Measurements from ENCODE around the gene RADX. TPM values are rescaled to one million over a fixed set of nuclear protein-coding genes. Genes with fewer than 3 reads are reported as not detected.
"Not testable (repeated sequence)": the region's sequence is repeated elsewhere in the genome, so short reads cannot be mapped to it uniquely, and the experiment has no call there.

The RADX gene
- total and polyA plus RNA-seq, 5 donors from 2014 or later = 0.81 to 12.4 (median 1.9) TPM

- Mint-ChIP-seq H3K4me1 (no peaks in the 10 kb centered on the region), H3K27me3 (no peaks in the 10 kb centered on the region), H3K27ac (no peak overlapping the region), H3K36me3 (no peaks in the 10 kb centered on the region), H3K9me3 (peaks cover 0 to 2% (median 0%) of the 10 kb centered on the region in 7 donors), H3K4me3 (no peak overlapping the region)
- ATAC-seq (ENCODE audit: low read depth in 2 of 2) = no peak
- Histone ChIP-seq H3K27ac (ENCODE audit: insufficient read depth, low read length, poor library complexity, severe bottlenecking) (no peak overlapping the region), H3K4me3 (ENCODE audit: low read depth, low read length) (no peak overlapping the region), H3K9me3 (ENCODE audit: control insufficient read depth in 2 of 2, low read length in 2 of 2) (no peaks in the 10 kb centered on the region), H3K4me1 (ENCODE audit: control insufficient read depth, insufficient read depth, low read length, poor library complexity, severe bottlenecking) (no peaks in the 10 kb centered on the region), H3K27me3 (ENCODE audit: control insufficient read depth, insufficient read depth, low read length) (no peaks in the 10 kb centered on the region), H3K36me3 (ENCODE audit: control insufficient read depth, insufficient read depth, low read length) (peaks cover 3% of the 10 kb centered on the region)
- no peak for DNase-seq
Measured at GRCh38 chrX:106626789-106627188, 15.0 kb downstream of the RADX start.

GRCh38 chrX:106631615-106632014, 19.8 kb downstream of the RADX start:
- peaks cover 0 to 2% (median 0%) of the 10 kb centered on the region in 7 donors for H3K9me3 Mint-ChIP-seq
- no peak for ATAC-seq (ENCODE audit: low read depth in 2 of 2)
- no peak for DNase-seq
- no peaks in the 10 kb centered on the region for H3K36me3 Mint-ChIP-seq
- Histone ChIP-seq H3K27ac (ENCODE audit: insufficient read depth, low read length, poor library complexity, severe bottlenecking) (no peak overlapping the region), H3K27me3 (ENCODE audit: control insufficient read depth, insufficient read depth, low read length) (no peaks in the 10 kb centered on the region), H3K4me3 (ENCODE audit: low read depth, low read length) (no peak overlapping the region), H3K36me3 (ENCODE audit: control insufficient read depth, insufficient read depth, low read length) (no peaks in the 10 kb centered on the region), H3K4me1 (ENCODE audit: control insufficient read depth, insufficient read depth, low read length, poor library complexity, severe bottlenecking) (no peaks in the 10 kb centered on the region), H3K9me3 (ENCODE audit: control insufficient read depth in 2 of 2, low read length in 2 of 2) (no peaks in the 10 kb centered on the region)
- H3K4me3 Mint-ChIP-seq = no peak overlapping the region
- no peaks in the 10 kb centered on the region for H3K27me3 Mint-ChIP-seq
- H3K27ac Mint-ChIP-seq = no peak overlapping the region
- no peaks in the 10 kb centered on the region for H3K4me1 Mint-ChIP-seq

GRCh38 chrX:106649523-106650428, 38.0 kb downstream of the RADX start:
- Histone ChIP-seq H3K27me3 (ENCODE audit: control insufficient read depth, insufficient read depth, low read length) (no peaks in the 10 kb centered on the region), H3K27ac (ENCODE audit: insufficient read depth, low read length, poor library complexity, severe bottlenecking) (no peak overlapping the region), H3K4me3 (ENCODE audit: low read depth, low read length) (peak overlapping the region; percentile 18), H3K36me3 (ENCODE audit: control insufficient read depth, insufficient read depth, low read length) (no peaks in the 10 kb centered on the region), H3K9me3 (ENCODE audit: control insufficient read depth in 2 of 2, low read length in 2 of 2) (no peaks in the 10 kb centered on the region), H3K4me1 (ENCODE audit: control insufficient read depth, insufficient read depth, low read length, poor library complexity, severe bottlenecking) (no peaks in the 10 kb centered on the region)
- ATAC-seq (ENCODE audit: low read depth in 2 of 2) (no peak), DNase-seq (peak in 1 of 3 donors; percentile 23)
- Mint-ChIP-seq H3K9me3 (peaks cover 0 to 1% (median 0%) of the 10 kb centered on the region in 7 donors), H3K4me1 (peaks cover 4 to 8% (median 6%) of the 10 kb centered on the region in 4 donors), H3K27me3 (no peaks in the 10 kb centered on the region), H3K36me3 (peaks cover 7% of the 10 kb centered on the region), H3K4me3 (peak overlapping the region in 1 of 4 donors; percentile 65), H3K27ac (peak overlapping the region in 1 of 3 donors; percentile 71)

DNA sequence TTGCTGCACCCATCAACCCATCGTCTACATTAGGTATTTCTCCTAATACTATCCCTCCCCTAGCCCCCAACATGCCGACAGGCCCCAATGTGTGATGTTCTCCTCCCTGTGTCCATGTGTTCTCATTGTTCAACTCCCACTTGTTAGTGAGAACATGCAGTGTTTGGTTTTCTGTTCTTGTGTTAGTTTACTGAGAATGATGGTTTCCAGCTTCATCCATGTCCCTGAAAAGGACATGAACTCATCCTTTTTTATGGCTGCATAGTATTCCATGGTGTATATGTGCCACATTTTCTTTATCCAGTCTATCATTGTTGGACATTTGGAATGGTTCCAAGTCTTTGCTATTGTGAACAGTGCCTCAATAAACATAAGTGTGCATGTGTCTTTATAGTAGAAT, 41.8 kb downstream of the RADX start:
- not testable (repeated sequence) for ATAC-seq (ENCODE audit: low read depth in 2 of 2)

DNA sequence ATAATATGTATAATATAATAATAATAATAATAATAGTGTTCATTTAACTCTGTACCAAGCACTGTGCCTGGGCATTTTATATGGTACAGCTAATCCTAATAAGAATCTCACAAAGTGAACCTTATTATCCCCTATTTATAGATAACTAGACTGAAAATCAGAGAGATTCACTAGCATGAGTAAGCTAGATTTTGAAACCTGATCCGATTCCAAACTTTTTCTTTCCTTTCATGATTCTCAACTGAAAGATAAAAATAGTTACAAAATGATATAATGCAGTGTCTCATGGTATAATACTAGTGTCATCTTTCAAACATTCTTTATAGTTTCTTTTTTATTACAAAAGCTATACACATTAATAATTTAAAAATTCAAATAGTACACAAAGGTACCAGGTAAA, 58.9 kb downstream of the RADX start:
- Mint-ChIP-seq H3K27me3 (no peaks in the 10 kb centered on the region), H3K4me1 (peaks cover 0 to 3% (median 0%) of the 10 kb centered on the region in 4 donors)
- no peaks in the 10 kb centered on the region for H3K9me3 ChIP-seq (ENCODE audit: control insufficient read depth in 2 of 2, low read length in 2 of 2)

More for the DNA sequence above, 41.8 kb downstream of the RADX start:
- H3K4me3 ChIP-seq (ENCODE audit: low read depth, low read length); H3K9me3 ChIP-seq (ENCODE audit: control insufficient read depth in 2 of 2, low read length in 2 of 2); H3K4me1 ChIP-seq (ENCODE audit: control insufficient read depth, insufficient read depth, low read length, poor library complexity, severe bottlenecking); H3K27ac ChIP-seq (ENCODE audit: insufficient read depth, low read length, poor library complexity, severe bottlenecking); H3K4me3 Mint-ChIP-seq; H3K27me3 Mint-ChIP-seq; H3K9me3 Mint-ChIP-seq; H3K4me1 Mint-ChIP-seq; H3K27ac Mint-ChIP-seq; H3K36me3 ChIP-seq (ENCODE audit: control insufficient read depth, insufficient read depth, low read length); DNase-seq; H3K27me3 ChIP-seq (ENCODE audit: control insufficient read depth, insufficient read depth, low read length): not testable (repeated sequence)
- peaks cover 13% of the 10 kb centered on the region for H3K36me3 Mint-ChIP-seq

DNA sequence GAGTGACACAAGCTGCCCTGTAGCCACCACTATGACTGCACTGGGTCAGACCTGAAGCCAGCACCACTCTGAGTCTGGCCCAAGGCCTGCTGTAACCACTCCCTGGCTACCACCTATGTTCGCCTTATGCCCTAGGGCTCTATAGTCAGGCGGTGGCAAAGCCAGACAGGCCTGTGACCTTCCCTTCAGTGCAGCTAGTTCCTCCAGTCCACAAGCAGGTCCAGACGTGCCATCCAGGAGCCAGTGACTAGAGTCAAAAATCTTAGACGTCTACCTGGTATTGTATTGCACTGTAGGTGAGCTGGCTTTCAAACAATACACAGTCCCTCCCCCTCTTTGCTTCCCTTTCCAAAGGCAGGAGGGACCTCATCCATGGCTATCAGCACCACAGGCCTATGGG, 60.7 kb downstream of the RADX start:
- Mint-ChIP-seq H3K27ac (no peak overlapping the region), H3K4me1 (peaks cover 0 to 3% (median 0%) of the 10 kb centered on the region in 4 donors), H3K4me3 (no peak overlapping the region), H3K27me3 (no peaks in the 10 kb centered on the region), H3K36me3 (no peaks in the 10 kb centered on the region), H3K9me3 (no peaks in the 10 kb centered on the region)
- Histone ChIP-seq H3K36me3 (ENCODE audit: control insufficient read depth, insufficient read depth, low read length) (no peaks in the 10 kb centered on the region), H3K9me3 (ENCODE audit: control insufficient read depth in 2 of 2, low read length in 2 of 2) (no peaks in the 10 kb centered on the region), H3K4me1 (ENCODE audit: control insufficient read depth, insufficient read depth, low read length, poor library complexity, severe bottlenecking) (no peaks in the 10 kb centered on the region), H3K4me3 (ENCODE audit: low read depth, low read length) (no peak overlapping the region), H3K27ac (ENCODE audit: insufficient read depth, low read length, poor library complexity, severe bottlenecking) (no peak overlapping the region), H3K27me3 (ENCODE audit: control insufficient read depth, insufficient read depth, low read length) (no peaks in the 10 kb centered on the region)
- no peak for ATAC-seq (ENCODE audit: low read depth in 2 of 2)
- DNase-seq = no peak

More for the DNA sequence above, 58.9 kb downstream of the RADX start:
- Histone ChIP-seq H3K27me3 (ENCODE audit: control insufficient read depth, insufficient read depth, low read length) (no peaks in the 10 kb centered on the region), H3K4me3 (ENCODE audit: low read depth, low read length) (no peak overlapping the region), H3K27ac (ENCODE audit: insufficient read depth, low read length, poor library complexity, severe bottlenecking) (no peak overlapping the region), H3K36me3 (ENCODE audit: control insufficient read depth, insufficient read depth, low read length) (no peaks in the 10 kb centered on the region), H3K4me1 (ENCODE audit: control insufficient read depth, insufficient read depth, low read length, poor library complexity, severe bottlenecking) (no peaks in the 10 kb centered on the region)
- ATAC-seq (ENCODE audit: low read depth in 2 of 2) (no peak), DNase-seq (no peak)
- Mint-ChIP-seq H3K4me3 (no peak overlapping the region), H3K27ac (no peak overlapping the region), H3K9me3 (no peaks in the 10 kb centered on the region), H3K36me3 (no peaks in the 10 kb centered on the region)

DNA sequence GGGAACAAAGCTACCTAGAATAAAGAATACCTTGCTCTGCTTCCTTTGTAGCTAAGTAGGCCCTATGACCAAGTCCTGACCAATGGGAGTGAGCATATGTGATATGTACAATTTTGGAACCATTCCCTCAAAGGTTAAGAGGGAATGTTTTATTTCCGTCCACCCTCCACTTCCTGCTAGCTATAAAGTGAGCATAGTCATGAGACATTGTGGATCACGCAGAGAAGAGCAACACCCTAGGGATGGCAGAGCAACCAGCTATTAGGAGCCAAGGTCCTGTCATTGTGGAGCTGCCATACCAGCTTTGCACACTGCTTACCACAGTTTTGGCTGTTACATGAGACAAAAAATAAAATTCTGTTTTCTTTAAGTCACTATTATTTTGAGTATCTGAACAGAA, 68.9 kb downstream of the RADX start:
- ATAC-seq (ENCODE audit: low read depth in 2 of 2) (no peak), DNase-seq (no peak)
- no peaks in the 10 kb centered on the region for H3K27me3 ChIP-seq (ENCODE audit: control insufficient read depth, insufficient read depth, low read length)
- Mint-ChIP-seq H3K9me3 (peaks cover 0 to 2% (median 0%) of the 10 kb centered on the region in 7 donors), H3K4me1 (no peaks in the 10 kb centered on the region), H3K36me3 (no peaks in the 10 kb centered on the region), H3K4me3 (no peak overlapping the region), H3K27ac (no peak overlapping the region), H3K27me3 (no peaks in the 10 kb centered on the region)
- H3K4me3 ChIP-seq (ENCODE audit: low read depth, low read length) = no peak overlapping the region
- no peak overlapping the region for H3K27ac ChIP-seq (ENCODE audit: insufficient read depth, low read length, poor library complexity, severe bottlenecking)
- H3K4me1 ChIP-seq (ENCODE audit: control insufficient read depth, insufficient read depth, low read length, poor library complexity, severe bottlenecking) = no peaks in the 10 kb centered on the region
- no peaks in the 10 kb centered on the region for H3K36me3 ChIP-seq (ENCODE audit: control insufficient read depth, insufficient read depth, low read length)
- no peaks in the 10 kb centered on the region for H3K9me3 ChIP-seq (ENCODE audit: control insufficient read depth in 2 of 2, low read length in 2 of 2)

DNA sequence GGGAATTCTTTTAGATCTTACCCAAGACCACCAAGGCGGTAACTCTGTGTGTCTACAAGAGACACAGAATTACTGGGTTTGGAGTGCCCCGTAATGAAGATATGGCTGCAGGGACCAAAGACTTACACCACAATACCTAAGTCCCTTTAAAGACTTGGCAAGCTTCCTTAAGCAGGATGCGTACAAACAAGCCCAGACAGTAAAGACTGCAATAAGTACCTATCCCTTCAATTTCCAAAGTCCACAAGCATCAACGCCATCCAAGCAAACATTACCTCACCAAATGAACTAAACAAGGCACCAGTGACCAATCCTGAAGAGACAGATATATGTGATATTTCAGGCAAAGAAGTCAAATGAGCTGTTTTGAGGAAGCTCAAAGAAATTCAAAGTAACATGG, 72.4 kb downstream of the RADX start:
- no peaks in the 10 kb centered on the region for H3K9me3 ChIP-seq (ENCODE audit: control insufficient read depth in 2 of 2, low read length in 2 of 2)
- H3K4me1 Mint-ChIP-seq = no peaks in the 10 kb centered on the region
- H3K4me3 Mint-ChIP-seq = no peak overlapping the region
- H3K27me3 ChIP-seq (ENCODE audit: control insufficient read depth, insufficient read depth, low read length) = no peaks in the 10 kb centered on the region
- peaks cover 0 to 2% (median 0%) of the 10 kb centered on the region in 7 donors for H3K9me3 Mint-ChIP-seq
- H3K27ac ChIP-seq (ENCODE audit: insufficient read depth, low read length, poor library complexity, severe bottlenecking) = no peak overlapping the region
- H3K36me3 ChIP-seq (ENCODE audit: control insufficient read depth, insufficient read depth, low read length) = no peaks in the 10 kb centered on the region
- no peak overlapping the region for H3K27ac Mint-ChIP-seq
- no peak overlapping the region for H3K4me3 ChIP-seq (ENCODE audit: low read depth, low read length)
- H3K27me3 Mint-ChIP-seq = peaks cover 4% of the 10 kb centered on the region
- no peaks in the 10 kb centered on the region for H3K4me1 ChIP-seq (ENCODE audit: control insufficient read depth, insufficient read depth, low read length, poor library complexity, severe bottlenecking)
- no peak for ATAC-seq (ENCODE audit: low read depth in 2 of 2)
- H3K36me3 Mint-ChIP-seq = no peaks in the 10 kb centered on the region
- no peak for DNase-seq
